GM21619 (cell line): ENCODE measurements around the gene CBY3.
"Not testable (repeated sequence)": the region's sequence is repeated elsewhere in the genome, so short reads cannot be mapped to it uniquely, and the experiment has no call there.

Experiments
- ATAC-seq: cut with Tn5 transposase; IDR thresholded peaks from one replicate; pipeline ENCODE4 v1.9.1; 2021; ENCODE audit not compliant: unreplicated experiment

Gene CBY3

DNA sequence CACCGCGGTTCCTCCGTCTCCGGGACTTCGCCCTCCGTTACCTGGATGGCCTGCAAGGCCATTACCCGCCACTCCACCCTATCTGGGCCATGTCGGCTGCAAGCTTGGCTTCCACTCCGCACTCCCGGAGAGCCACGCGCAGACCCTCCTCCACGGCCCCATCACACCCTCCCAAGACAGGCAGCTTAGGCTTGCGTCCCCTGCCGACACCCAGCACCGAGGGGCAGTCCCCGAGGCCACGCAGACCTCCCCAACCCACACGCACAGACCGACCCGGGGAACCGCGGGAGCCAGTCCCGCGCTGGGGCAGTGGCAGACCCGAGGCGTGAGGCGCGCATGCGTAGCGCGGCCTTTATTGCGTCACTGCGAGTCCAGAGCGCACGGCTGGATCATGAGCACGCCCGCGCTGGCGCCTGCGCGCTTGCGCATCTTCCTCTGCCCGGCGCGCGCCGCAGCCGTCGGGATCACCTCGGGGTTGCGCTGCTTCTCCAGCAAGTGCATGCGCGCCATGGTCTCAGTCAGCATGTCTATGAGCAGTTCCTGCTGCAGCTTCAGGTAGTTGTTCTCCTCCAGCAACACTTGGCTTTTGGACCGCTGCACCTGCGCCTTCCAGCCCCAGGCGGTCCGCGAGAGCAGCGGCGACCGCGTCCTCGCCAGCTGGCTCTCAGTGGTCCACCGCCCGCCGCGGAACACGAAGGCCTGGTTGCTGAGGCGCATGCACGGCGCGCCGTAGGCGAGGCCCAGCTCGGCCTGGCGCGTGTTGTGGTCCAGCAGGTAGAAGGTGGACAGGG lies 2.4 kb downstream of the CBY3 start:
- peak; percentile 89 for ATAC-seq

DNA sequence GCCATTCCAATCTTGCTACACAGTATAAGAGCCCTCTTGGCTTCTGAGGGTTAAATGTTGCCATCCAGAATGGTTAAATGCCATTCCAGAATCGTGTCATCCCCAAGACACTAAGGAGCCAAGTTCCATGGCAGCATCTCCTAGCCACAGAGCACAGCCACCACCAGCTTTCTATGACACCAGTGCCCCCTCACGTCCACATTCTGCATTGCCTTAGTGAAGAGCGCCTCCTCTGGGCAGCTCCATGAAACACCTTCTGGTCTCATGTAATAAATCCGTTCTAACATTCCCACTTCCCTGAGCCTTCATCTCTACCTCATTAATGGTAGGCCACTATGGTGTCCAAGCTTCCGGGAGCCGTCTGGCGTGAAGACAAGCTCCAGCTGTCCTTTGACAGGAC lies 12.4 kb downstream of the CBY3 start:
- ATAC-seq = peak; percentile 51

DNA sequence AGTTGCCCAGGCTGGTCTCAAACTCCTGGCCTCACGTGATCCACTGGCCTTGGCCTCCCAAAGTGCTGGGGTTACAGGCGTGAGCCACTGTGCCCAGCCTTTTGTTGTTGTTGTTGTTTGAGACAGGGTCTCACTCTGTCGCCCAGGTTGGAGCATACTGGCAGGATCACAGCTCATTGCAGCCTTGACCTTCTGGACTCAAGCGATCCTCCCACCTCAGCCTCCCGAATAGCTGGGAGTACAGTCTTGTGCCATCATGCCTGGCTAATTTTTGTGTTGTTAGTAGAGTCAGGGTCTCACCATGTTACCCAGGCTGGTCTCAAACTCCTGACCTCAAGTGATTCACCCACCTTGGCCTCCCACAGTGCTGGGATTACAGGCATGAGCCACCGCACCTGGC lies 19.2 kb downstream of the CBY3 start:
- not testable (repeated sequence) for ATAC-seq

GRCh38 chr5:179658179-179658856 lies 22.5 kb downstream of the CBY3 start:
- ATAC-seq = peak; percentile 58

- peak; percentile 88 for ATAC-seq
Observed at GRCh38 chr5:179657302-179658178, 23.3 kb downstream of the CBY3 start.

- ATAC-seq = not testable (repeated sequence)
Observed at GRCh38 chr5:179653135-179653534, 27.7 kb downstream of the CBY3 start.

GRCh38 chr5:179650245-179650644 lies 30.6 kb downstream of the CBY3 start:
- not testable (repeated sequence) for ATAC-seq

GRCh38 chr5:179649166-179649703 lies 31.6 kb downstream of the CBY3 start:
- not testable (repeated sequence) for ATAC-seq

- ATAC-seq = no peak
Observed at GRCh38 chr5:179648410-179648809, 32.4 kb downstream of the CBY3 start.

GRCh38 chr5:179644766-179645165 lies 36.1 kb downstream of the CBY3 start:
- ATAC-seq = not testable (repeated sequence)

DNA sequence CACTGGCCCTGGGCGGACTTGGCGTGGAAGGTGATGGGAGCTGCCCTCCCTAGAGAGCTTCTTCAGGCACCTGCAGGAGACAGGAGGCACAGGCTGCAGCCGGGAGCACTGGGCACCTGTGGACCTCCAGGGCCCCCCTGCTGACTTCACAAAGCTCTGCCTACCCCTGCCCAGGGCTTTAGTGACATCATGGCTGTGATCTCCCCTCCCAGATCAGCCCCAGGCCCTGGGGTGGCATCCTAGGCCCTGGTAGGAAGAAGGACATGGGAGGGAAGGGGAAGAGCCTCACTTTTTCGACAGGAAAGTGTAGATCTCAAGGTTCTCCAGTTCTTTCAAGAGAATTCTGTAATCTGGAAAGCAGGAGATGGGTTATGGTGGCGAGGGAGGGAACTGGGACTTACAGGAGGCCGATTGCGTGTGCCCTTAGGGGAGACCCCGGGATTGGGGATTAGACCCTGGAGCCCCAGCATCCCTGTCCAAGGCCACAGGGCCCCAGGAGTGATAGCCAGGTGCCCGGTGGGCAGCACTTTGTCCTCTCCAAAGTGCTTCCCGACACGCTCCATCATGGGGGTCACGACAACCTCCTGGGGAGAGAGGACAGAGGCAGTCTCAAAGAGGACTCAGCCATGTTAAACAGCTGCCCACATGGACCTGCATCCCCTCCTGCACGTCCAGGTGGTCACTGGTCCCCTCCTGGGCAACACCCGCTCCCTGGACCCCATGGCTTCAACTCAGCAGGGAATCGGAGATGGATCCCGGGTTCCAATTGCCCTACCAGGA lies 37.5 kb downstream of the CBY3 start:
- not testable (repeated sequence) for ATAC-seq

GRCh38 chr5:179642626-179643025 lies 38.2 kb downstream of the CBY3 start:
- ATAC-seq = not testable (repeated sequence)

DNA sequence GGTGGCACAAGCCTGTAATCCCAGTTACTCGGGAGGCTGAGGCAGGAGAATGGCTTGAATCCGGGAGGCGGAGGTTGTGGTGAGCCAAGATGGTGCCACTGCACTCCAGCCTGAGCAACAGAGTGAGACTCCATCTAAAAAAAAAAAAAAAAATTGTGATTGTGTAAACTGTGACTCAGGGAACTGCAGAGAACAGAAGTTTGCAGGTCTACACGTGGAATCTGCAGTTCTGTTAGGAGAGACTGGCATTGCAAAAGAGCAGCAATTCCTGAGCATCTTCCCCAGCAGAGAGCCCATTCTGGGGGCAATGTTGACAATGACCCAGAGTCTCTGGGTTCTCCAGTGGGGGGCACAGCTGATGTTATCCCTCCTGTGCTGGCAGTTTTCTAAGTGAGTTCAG lies 39.1 kb downstream of the CBY3 start:
- ATAC-seq = not testable (repeated sequence)

- not testable (repeated sequence) for ATAC-seq
Observed at GRCh38 chr5:179639296-179639695, 41.5 kb downstream of the CBY3 start.

DNA sequence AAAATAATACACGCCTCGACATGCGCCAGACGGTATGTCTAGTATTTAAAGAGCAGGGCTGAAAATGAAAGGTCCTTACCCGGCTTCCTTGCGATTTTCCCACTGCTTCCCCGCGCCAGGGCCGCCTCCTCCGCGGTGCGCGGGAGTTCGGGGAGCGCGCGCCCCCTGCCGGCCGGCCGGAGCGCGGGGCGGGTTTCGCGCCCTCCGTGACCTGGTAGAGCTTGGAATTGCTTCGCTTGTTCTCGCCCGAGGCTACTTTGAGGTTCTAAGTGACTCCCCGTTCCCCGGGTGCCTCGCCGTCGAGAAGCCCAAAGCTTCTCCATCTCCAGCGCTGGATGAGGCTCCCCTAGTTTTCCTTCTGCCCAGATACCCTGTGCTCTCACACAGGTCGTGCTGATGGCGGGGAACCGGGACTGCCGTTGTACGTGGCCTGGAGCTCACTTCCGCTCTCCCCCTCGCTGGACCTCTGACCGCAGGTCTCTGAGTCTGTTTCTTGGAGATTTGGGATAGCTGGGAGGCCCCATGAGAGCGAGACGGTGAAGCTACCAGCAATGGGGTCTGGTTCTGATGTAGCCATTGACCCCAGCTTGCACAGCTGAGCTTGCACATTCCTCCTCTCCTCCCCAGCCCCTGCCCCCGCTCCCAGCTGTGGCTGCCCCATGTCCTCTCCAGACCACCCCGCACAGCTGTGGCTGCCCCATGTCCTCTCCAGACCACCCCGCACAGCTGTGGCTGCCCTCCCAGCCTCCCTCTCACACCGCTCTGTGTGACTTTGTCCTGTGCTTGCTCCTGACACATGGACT lies 46.3 kb downstream of the CBY3 start:
- peak; percentile 89 for ATAC-seq

DNA sequence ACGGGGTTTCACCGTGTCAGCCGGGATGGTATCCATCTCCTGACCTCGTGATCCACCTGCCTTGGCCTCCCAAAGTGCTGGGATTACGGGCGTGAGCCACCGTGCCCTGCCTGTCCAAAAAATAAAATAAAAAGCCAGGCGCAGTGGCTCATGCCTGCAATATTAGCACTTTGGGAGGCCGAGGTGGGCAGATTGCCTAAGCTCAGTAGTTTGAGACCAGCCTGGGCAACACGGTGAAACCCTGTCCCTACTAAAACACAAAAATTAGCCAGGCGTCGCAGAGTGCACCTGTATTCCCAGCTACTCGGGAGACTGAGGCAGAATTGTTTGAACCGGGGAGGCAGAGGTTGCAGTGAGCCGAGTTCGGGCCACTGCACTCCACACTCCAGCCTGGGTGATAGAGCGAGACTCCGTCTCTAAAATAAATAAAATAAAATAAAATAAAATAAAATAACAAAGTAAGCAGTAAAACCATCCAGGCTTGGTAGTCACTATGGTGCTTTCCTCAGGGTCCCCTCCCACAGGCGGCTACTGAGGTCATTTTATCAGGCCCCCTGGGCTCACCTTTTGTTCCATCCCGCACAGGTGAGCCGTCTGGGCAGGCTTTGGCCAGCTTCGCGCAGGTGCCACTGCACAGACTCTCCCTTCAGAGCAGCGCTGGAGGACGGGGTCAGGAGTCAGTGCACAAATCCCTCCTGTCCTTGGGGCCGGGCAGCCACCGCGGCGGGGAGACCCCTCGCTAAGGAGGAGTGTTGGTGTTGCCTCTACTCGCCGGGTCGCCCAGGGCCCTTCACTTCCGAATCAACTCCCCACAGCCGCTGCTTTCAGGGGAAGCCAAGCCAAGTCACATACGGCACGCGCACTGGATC lies 47.1 kb downstream of the CBY3 start:
- ATAC-seq = peak; percentile 52
